GM21717 (cell line): ENCODE results near the gene SLC50A1.
"Not testable (repeated sequence)": the region's sequence is repeated elsewhere in the genome, so short reads cannot be mapped to it uniquely, and the experiment has no call there.

Experiments used
- ATAC-seq: cut with Tn5 transposase; IDR thresholded peaks from one replicate; pipeline ENCODE4 v1.9.1; 2021; ENCODE audit warnings: mild to moderate bottlenecking, moderate library complexity; ENCODE audit not compliant: unreplicated experiment

SLC50A1 gene

GRCh38 chr1:155134322-155134721 lies 1.3 kb upstream of the SLC50A1 start:
- ATAC-seq = no peak

- ATAC-seq = peak; percentile 27
Observed at GRCh38 chr1:155134880-155135414, 705 bp upstream of the SLC50A1 start.

- no peak for ATAC-seq
Observed at GRCh38 chr1:155136748-155137147, 1.1 kb downstream of the SLC50A1 start.

GRCh38 chr1:155137154-155137949 lies 1.7 kb downstream of the SLC50A1 start:
- no peak for ATAC-seq

GRCh38 chr1:155139895-155140629 lies 4.4 kb downstream of the SLC50A1 start, which contains the start of gene DPM3:
Gene DPM3 (minus strand): TSS chr1:155140531. CDS start chr1:155140240, 291 bp downstream.
- peak; percentile 50 for ATAC-seq

GRCh38 chr1:155140630-155140953 lies 4.9 kb downstream of the SLC50A1 start:
- no peak for ATAC-seq

- ATAC-seq = no peak
Observed at GRCh38 chr1:155141749-155142148, 6.1 kb downstream of the SLC50A1 start.

- ATAC-seq = no peak
Observed at GRCh38 chr1:155145491-155145890, 9.8 kb downstream of the SLC50A1 start.

GRCh38 chr1:155155996-155156643 lies 20.5 kb downstream of the SLC50A1 start:
- not testable (repeated sequence) for ATAC-seq

GRCh38 chr1:155158991-155159390 lies 23.3 kb downstream of the SLC50A1 start:
- no peak for ATAC-seq

GRCh38 chr1:155160128-155160527 lies 24.5 kb downstream of the SLC50A1 start:
- ATAC-seq = no peak

- ATAC-seq = not testable (repeated sequence)
Observed at GRCh38 chr1:155162631-155163030, 27.0 kb downstream of the SLC50A1 start.

- ATAC-seq = not testable (repeated sequence)
Observed at GRCh38 chr1:155163785-155164184, 28.1 kb downstream of the SLC50A1 start.

GRCh38 chr1:155164625-155165024 lies 29.0 kb downstream of the SLC50A1 start:
- not testable (repeated sequence) for ATAC-seq

- ATAC-seq = no peak
Observed at GRCh38 chr1:155166051-155166470, 30.4 kb downstream of the SLC50A1 start.

GRCh38 chr1:155166471-155167165 lies 31.0 kb downstream of the SLC50A1 start:
- no peak for ATAC-seq

- ATAC-seq = peak; percentile 45
Observed at GRCh38 chr1:155167166-155168104, 31.8 kb downstream of the SLC50A1 start.

- not testable (repeated sequence) for ATAC-seq
Observed at GRCh38 chr1:155168105-155168445, 32.4 kb downstream of the SLC50A1 start.

GRCh38 chr1:155168456-155169210 lies 33.0 kb downstream of the SLC50A1 start:
- ATAC-seq = no peak
